Lower lobe of right lung (tissue), 2 donors: ENCODE data around the gene ANGPT4. TPM values are rescaled to one million over a fixed set of nuclear protein-coding genes. Genes with fewer than 3 reads are reported as not detected.
"Not testable (repeated sequence)": the region's sequence is repeated elsewhere in the genome, so short reads cannot be mapped to it uniquely, and the experiment has no call there.

Source experiments
- ATAC-seq, 2 donors: fragments of 200-7000 bp; cut with Tn5 transposase; one replicate each; pipeline ENCODE4 v1.9.1; 2020 to 2022; ENCODE audit warnings: mild to moderate bottlenecking in 2 of 2, moderate library complexity in 2 of 2
- DNase-seq: peaks from one replicate; pipeline ENCODE4 v3.0.0-alpha.2; 2020
- H3K27ac ChIP-seq: fragments of 200-600 bp; one replicate; pipeline ENCODE4 v1.8.0; 2022
- H3K27me3 ChIP-seq: fragments of 200-600 bp; one replicate; pipeline ENCODE4 v1.8.0; 2022; ENCODE audit warnings: low read depth
- H3K36me3 ChIP-seq: fragments of 200-600 bp; one replicate; pipeline ENCODE4 v1.8.0; 2022; ENCODE audit warnings: mild to moderate bottlenecking
- H3K4me1 ChIP-seq: fragments of 200-600 bp; one replicate; pipeline ENCODE4 v1.8.0; 2022
- H3K4me3 ChIP-seq: fragments of 200-600 bp; one replicate; pipeline ENCODE4 v1.8.0; 2022; ENCODE audit warnings: mild to moderate bottlenecking
- H3K9me3 ChIP-seq: fragments of 200-600 bp; one replicate; pipeline ENCODE4 v1.8.0; 2022
- intact Hi-C: fragments of 100-400 bp; cut with DNase I; formaldehyde crosslinking; loops from one replicate; pipeline ENCODE4 v1.11.0; 2022
- total RNA-seq: library from RNA; stranded (reverse); fragmentation: NEBNext Ultra II Directional; extraction: Animal tissue kit (Norgen Biotek cat#: 25700); gene quantifications from one replicate; pipeline ENCODE4 v1.2.1, GENCODE V29; 2021
- TF ChIP-seq, protein P1 (sequence below): fragments of 200-600 bp; IDR thresholded peaks from one replicate; pipeline ENCODE4 v1.8.0; 2022; ENCODE audit warnings: antibody characterized with exemption, mild to moderate bottlenecking
- donor health status: DM: no; HTN: yes; CAD: no; lungs with severe emphysema.

Gene ANGPT4
- total RNA-seq, 1 donor from 2014 or later: 6.0 TPM

DNA sequence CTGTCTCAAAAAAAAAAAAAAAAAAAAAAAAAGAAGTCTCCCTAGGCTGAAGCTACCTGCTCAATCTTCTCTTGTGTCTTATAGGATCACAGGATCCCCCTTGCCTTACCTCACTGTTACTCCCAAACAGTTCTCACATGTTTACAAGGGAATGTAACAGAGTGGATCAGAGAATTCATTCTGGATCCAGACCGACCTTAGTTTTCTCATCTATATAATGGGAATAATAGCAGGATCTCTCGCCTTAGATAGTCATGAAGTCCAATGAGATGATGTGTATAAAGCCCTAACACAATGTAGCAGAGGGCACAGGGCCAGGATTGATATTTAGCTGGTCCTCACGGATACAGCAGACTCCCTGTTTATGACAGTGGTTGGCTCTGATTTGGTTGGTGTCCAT, 84.9 kb downstream of the ANGPT4 start:
- ATAC-seq: no peak
- intact Hi-C loops: no loop called here
- TF ChIP-seq, protein P1, sequence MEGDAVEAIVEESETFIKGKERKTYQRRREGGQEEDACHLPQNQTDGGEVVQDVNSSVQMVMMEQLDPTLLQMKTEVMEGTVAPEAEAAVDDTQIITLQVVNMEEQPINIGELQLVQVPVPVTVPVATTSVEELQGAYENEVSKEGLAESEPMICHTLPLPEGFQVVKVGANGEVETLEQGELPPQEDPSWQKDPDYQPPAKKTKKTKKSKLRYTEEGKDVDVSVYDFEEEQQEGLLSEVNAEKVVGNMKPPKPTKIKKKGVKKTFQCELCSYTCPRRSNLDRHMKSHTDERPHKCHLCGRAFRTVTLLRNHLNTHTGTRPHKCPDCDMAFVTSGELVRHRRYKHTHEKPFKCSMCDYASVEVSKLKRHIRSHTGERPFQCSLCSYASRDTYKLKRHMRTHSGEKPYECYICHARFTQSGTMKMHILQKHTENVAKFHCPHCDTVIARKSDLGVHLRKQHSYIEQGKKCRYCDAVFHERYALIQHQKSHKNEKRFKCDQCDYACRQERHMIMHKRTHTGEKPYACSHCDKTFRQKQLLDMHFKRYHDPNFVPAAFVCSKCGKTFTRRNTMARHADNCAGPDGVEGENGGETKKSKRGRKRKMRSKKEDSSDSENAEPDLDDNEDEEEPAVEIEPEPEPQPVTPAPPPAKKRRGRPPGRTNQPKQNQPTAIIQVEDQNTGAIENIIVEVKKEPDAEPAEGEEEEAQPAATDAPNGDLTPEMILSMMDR: no peak

DNA sequence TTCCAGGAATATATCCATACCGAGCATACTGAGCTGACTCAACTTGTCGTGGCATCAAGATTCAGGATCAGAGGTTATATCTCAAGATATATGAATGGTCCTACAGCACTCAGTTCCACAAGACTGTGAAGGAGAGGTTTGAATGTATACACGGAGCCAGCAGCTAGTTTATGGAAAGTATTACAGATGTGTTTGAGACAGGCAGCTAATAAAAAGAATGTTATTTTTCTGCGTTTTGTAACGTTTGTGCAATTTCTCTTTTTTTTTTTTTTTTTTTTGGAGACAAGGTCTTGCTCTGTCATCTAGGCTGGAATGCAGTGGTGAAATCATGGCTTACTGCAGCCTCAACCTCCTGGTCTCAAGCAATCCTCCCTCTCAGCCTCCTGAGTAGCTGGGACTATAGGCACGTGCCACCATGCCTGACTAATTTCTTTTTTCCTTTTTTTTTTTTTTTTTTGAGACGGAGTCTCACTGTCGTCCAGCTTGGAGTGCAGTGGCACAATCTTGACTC, 86.1 kb downstream of the ANGPT4 start:
- intact Hi-C loops: no loop called here
- no peak overlapping the region for H3K27ac ChIP-seq
- TF ChIP-seq, protein P1: no peak
- DNase-seq: no peak
- peaks cover 48% of the 10 kb centered on the region for H3K4me1 ChIP-seq
- H3K9me3 ChIP-seq: no peaks in the 10 kb centered on the region
- H3K27me3 ChIP-seq: no peaks in the 10 kb centered on the region
- H3K4me3 ChIP-seq: no peak overlapping the region
- H3K36me3 ChIP-seq: no peaks in the 10 kb centered on the region
- ATAC-seq: no peak

More for the DNA sequence above, 84.9 kb downstream of the ANGPT4 start:
- Histone ChIP-seq H3K27me3 (no peaks in the 10 kb centered on the region), H3K4me3 (no peak overlapping the region), H3K36me3 (no peaks in the 10 kb centered on the region), H3K4me1 (peaks cover 60% of the 10 kb centered on the region), H3K27ac (no peak overlapping the region), H3K9me3 (no peaks in the 10 kb centered on the region)
- no peak for DNase-seq

DNA sequence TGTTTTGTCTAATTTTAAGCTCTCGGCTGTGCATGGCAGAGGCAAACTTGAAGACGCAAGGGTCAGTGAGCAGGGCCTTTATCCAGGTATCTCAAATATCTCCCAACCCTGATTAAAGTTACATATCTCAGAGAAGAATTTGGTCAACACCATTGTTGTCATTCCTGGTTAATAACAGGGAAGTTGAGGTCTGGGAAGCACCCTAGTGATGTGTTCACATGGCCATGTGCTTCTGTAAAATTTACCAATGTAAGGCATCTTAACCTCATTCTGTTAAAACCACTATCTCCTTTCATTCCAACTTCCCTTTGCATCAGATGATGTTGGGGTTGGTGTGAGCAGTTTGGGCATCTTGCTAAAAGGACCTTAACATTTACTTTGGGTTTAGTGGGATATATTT, 86.6 kb downstream of the ANGPT4 start:
- no peak for ATAC-seq
- TF ChIP-seq, protein P1: no peak
- no peak overlapping the region for H3K27ac ChIP-seq

DNA sequence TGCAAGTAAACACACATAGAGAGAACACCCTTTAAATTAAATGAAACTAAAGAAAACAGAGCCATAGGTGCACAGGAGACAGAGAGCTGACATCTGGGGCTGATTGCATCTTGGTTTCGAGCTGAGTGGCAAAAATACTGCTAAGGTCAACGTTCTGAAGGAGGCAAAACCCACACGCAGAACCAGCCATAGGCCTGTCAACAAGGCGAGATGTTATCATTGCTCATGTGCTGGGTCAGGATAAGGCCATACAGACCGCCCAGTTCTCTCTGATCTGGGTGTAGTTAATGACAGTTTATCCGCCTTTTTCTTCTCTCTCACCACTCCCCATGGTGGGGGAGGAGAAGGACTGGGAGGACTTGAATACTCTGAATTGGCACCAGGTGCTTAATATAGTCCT, 87.1 kb downstream of the ANGPT4 start:
- TF ChIP-seq, protein P1: no peak
- intact Hi-C loops: no loop called here
- Histone ChIP-seq H3K4me3 (no peak overlapping the region), H3K9me3 (no peaks in the 10 kb centered on the region), H3K4me1 (peaks cover 38% of the 10 kb centered on the region), H3K36me3 (no peaks in the 10 kb centered on the region), H3K27ac (no peak overlapping the region), H3K27me3 (no peaks in the 10 kb centered on the region)
- no peak for ATAC-seq
- no peak for DNase-seq

More for the DNA sequence above, 86.6 kb downstream of the ANGPT4 start:
- Histone ChIP-seq H3K4me3 (no peak overlapping the region), H3K9me3 (no peaks in the 10 kb centered on the region), H3K4me1 (peaks cover 43% of the 10 kb centered on the region), H3K27me3 (no peaks in the 10 kb centered on the region), H3K36me3 (no peaks in the 10 kb centered on the region)
- intact Hi-C loops: no loop called here
- no peak for DNase-seq

DNA sequence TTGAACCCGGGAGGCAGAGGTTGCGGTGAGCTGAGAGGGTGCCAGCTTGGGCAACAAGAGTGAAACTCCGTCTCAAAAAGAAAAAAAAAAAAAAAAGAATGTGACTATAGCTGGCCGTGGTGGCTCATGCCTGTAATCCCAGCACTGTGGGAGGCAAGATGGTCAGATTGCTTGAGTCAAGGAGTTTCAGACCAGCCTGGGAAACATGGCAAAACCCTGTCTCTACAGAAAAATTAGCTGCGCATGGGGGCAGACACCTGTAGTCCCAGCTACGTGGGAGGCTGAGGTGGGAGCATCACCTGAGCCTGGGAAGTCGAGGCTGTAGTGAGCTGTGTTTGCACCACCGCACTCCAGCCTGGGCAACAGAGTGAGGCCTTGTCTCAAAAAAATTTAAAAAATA, 88.2 kb downstream of the ANGPT4 start:
- ATAC-seq, intact Hi-C loops, H3K27me3 ChIP-seq, H3K27ac ChIP-seq, H3K36me3 ChIP-seq, H3K9me3 ChIP-seq, DNase-seq, H3K4me3 ChIP-seq: not testable (repeated sequence)
- peaks cover 34% of the 10 kb centered on the region for H3K4me1 ChIP-seq

DNA sequence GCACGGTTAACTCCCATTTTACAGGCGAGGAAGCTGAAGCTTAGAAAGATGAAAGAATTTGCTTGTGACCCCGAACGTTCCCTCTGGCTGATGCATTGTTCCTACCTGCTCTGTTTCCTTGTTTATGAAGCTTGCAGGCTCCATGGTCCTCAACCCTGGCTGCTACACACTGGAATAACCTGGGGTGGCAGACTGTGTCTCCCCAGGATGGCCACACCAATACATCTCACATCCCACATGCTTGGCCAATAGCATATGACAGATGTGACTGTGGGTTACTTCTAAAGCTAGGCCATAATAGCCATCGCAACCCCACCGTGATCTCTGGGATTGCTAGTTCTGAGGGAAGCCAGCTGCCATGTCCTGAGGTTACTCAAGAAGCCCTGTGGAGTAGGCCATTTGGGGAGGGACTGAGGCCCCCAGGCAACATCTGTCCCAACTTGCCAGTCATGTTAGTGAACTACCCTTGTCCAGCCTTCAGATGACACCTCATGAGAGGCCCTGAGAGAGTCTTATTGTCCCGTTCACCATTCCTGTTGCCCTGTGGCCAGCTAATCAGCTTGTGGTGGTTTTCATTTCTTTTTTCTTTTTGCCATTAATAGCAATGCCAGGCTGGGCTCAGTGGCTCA, 89.3 kb downstream of the ANGPT4 start:
- no peak overlapping the region for H3K4me3 ChIP-seq
- ATAC-seq: no peak
- no peaks in the 10 kb centered on the region for H3K9me3 ChIP-seq
- intact Hi-C loops: no loop called here
- H3K27ac ChIP-seq: no peak overlapping the region
- H3K27me3 ChIP-seq: no peaks in the 10 kb centered on the region
- peaks cover 22% of the 10 kb centered on the region for H3K4me1 ChIP-seq
- no peaks in the 10 kb centered on the region for H3K36me3 ChIP-seq
- TF ChIP-seq, protein P1: no peak
- DNase-seq: no peak
